Measurements from ENCODE around the gene KRT74.

Gene KRT74

GRCh38 chr12:52579468-52580465 lies 6.1 kb upstream of the KRT74 start:
- no peak overlapping the region for H3K4me3 ChIP-seq (ENCODE audit: low read depth, low read length)
- TF ChIP-seq CTCF (IDR thresholded peaks at IDR 0.05; ENCODE audit: control insufficient read depth, extremely low read depth, insufficient read depth) = no peak
- DNase-seq (ENCODE audit: low read depth) = no peak

- no peak for TF ChIP-seq CTCF (IDR thresholded peaks at IDR 0.05; ENCODE audit: control insufficient read depth, extremely low read depth, insufficient read depth)
- H3K4me3 ChIP-seq (ENCODE audit: low read depth, low read length) = no peak overlapping the region
- no peak for DNase-seq (ENCODE audit: low read depth)
These were observed 4.8 kb upstream of the KRT74 start for GRCh38 chr12:52578469-52578868.

- no peak overlapping the region for H3K4me3 ChIP-seq (ENCODE audit: low read depth, low read length)
- TF ChIP-seq CTCF (IDR thresholded peaks at IDR 0.05; ENCODE audit: control insufficient read depth, extremely low read depth, insufficient read depth) = no peak
- no peak for DNase-seq (ENCODE audit: low read depth)
These were observed 3.7 kb upstream of the KRT74 start for GRCh38 chr12:52577316-52577715.

- no peak overlapping the region for H3K4me3 ChIP-seq (ENCODE audit: low read depth, low read length)
- TF ChIP-seq CTCF (IDR thresholded peaks at IDR 0.05; ENCODE audit: control insufficient read depth, extremely low read depth, insufficient read depth) = no peak
- no peak for DNase-seq (ENCODE audit: low read depth)
These were observed 2.3 kb upstream of the KRT74 start for GRCh38 chr12:52575948-52576347.

GRCh38 chr12:52575256-52575655 lies 1.6 kb upstream of the KRT74 start:
- no peak for TF ChIP-seq CTCF (IDR thresholded peaks at IDR 0.05; ENCODE audit: control insufficient read depth, extremely low read depth, insufficient read depth)
- no peak for DNase-seq (ENCODE audit: low read depth)
- H3K4me3 ChIP-seq (ENCODE audit: low read depth, low read length) = no peak overlapping the region

- H3K4me3 ChIP-seq (ENCODE audit: low read depth, low read length) = no peak overlapping the region
- DNase-seq (ENCODE audit: low read depth) = no peak
- no peak for TF ChIP-seq CTCF (IDR thresholded peaks at IDR 0.05; ENCODE audit: control insufficient read depth, extremely low read depth, insufficient read depth)
These were observed 337 bp downstream of the KRT74 start for GRCh38 chr12:52573306-52573705.

All from LNCaP clone FGC (cell line).